ENCODE data around the gene PLAAT3.
"Not testable (repeated sequence)": the region's sequence is repeated elsewhere in the genome, so short reads cannot be mapped to it uniquely, and the experiment has no call there.

PLAAT3 gene

GRCh38 chr11:63567044-63567840, 47.0 kb downstream of the PLAAT3 start:
- DNase-seq (ENCODE audit: low read depth) = no peak

GRCh38 chr11:63564784-63565350, 49.4 kb downstream of the PLAAT3 start:
- no peak for DNase-seq (ENCODE audit: low read depth)

- DNase-seq (ENCODE audit: low read depth) = no peak
Measured at GRCh38 chr11:63564056-63564774, 50.0 kb downstream of the PLAAT3 start.

- DNase-seq (ENCODE audit: low read depth) = no peak
Measured at GRCh38 chr11:63563201-63564055, 50.8 kb downstream of the PLAAT3 start, which contains the start of gene PLAAT2. PLAAT2 (minus strand) TSS chr11:63563379; CDS start chr11:63563324, 55 bp downstream.

GRCh38 chr11:63560506-63561180, 53.6 kb downstream of the PLAAT3 start:
- DNase-seq (ENCODE audit: low read depth) = no peak

GRCh38 chr11:63558459-63559157, 55.6 kb downstream of the PLAAT3 start:
- no peak for DNase-seq (ENCODE audit: low read depth)

- DNase-seq (ENCODE audit: low read depth) = no peak
Measured at GRCh38 chr11:63557570-63557969, 56.7 kb downstream of the PLAAT3 start.

GRCh38 chr11:63556404-63557013, 57.7 kb downstream of the PLAAT3 start:
- DNase-seq (ENCODE audit: low read depth) = no peak

GRCh38 chr11:63554877-63555223, 59.4 kb downstream of the PLAAT3 start:
- no peak for DNase-seq (ENCODE audit: low read depth)

- DNase-seq (ENCODE audit: low read depth) = no peak
Measured at GRCh38 chr11:63553759-63554158, 60.5 kb downstream of the PLAAT3 start.

- no peak for DNase-seq (ENCODE audit: low read depth)
Measured at GRCh38 chr11:63552921-63553320, 61.3 kb downstream of the PLAAT3 start.

GRCh38 chr11:63551889-63552266, 62.4 kb downstream of the PLAAT3 start:
- DNase-seq (ENCODE audit: low read depth) = no peak

- no peak for DNase-seq (ENCODE audit: low read depth)
Measured at GRCh38 chr11:63551091-63551888, 62.9 kb downstream of the PLAAT3 start.

GRCh38 chr11:63550156-63550700, 64.0 kb downstream of the PLAAT3 start:
- DNase-seq (ENCODE audit: low read depth) = not testable (repeated sequence)

- DNase-seq (ENCODE audit: low read depth) = no peak
Measured at GRCh38 chr11:63549411-63549810, 64.8 kb downstream of the PLAAT3 start.

GRCh38 chr11:63548178-63548577, 66.1 kb downstream of the PLAAT3 start:
- no peak for DNase-seq (ENCODE audit: low read depth)

- DNase-seq (ENCODE audit: low read depth) = no peak
Measured at GRCh38 chr11:63547061-63547460, 67.2 kb downstream of the PLAAT3 start.

- DNase-seq (ENCODE audit: low read depth) = no peak
Measured at GRCh38 chr11:63543711-63544110, 70.5 kb downstream of the PLAAT3 start.

- DNase-seq (ENCODE audit: low read depth) = not testable (repeated sequence)
Measured at GRCh38 chr11:63542506-63542905, 71.7 kb downstream of the PLAAT3 start.
